OCI-LY7 (cell line): Measurements from ENCODE around the gene IL15. TPM values are rescaled to one million over a fixed set of nuclear protein-coding genes. Genes with fewer than 3 reads are reported as not detected.

Experiments
- BruUV-seq: library from RNA; stranded (reverse); fragments of 400-500 nt; replicated peaks from 2 replicates; lab custom pipeline; 2021; lab: Mats Ljungman, UMichigan
- CTCF ChIA-PET: fragments of 300-600 bp; sonication (Branson Sonifier 250); formaldehyde crosslinking; loops from one replicate; lab custom pipeline; 2022; ENCODE audit warnings: antibody characterized with exemption; ENCODE audit not compliant: unreplicated experiment; lab: Charles Lee
- POLR2A ChIA-PET: fragments of 300-600 bp; sonication (Branson Sonifier 250); formaldehyde crosslinking; loops from one replicate; lab custom pipeline; 2022; ENCODE audit warnings: antibody characterized with exemption; lab: Charles Lee
- DNase-seq: peaks from one replicate; pipeline ENCODE4 v3.0.0-alpha.2; 2015; ENCODE audit warnings: low spot score
- H2AFZ ChIP-seq: fragments of 200-600 bp; sonication (generic), shearing (Covaris generic); 2 replicates; pipeline ENCODE4 v1.6.1; 2014; ENCODE audit warnings: mild to moderate bottlenecking, antibody characterized with exemption, low read length, moderate library complexity
- H3K27ac ChIP-seq: fragments of 200-600 bp; sonication (generic); 2 replicates; pipeline ENCODE4 v1.5.1; 2014; ENCODE audit warnings: mixed run types, low read depth, mild to moderate bottlenecking, moderate library complexity, low read length, inconsistent platforms; ENCODE audit not compliant: poor library complexity, severe bottlenecking
- H3K36me3 ChIP-seq: fragments of 200-600 bp; sonication (generic); 2 replicates; pipeline ENCODE4 v1.6.1; 2014; ENCODE audit warnings: mild to moderate bottlenecking, antibody characterized with exemption, low read length, moderate library complexity, mixed read lengths; ENCODE audit not compliant: insufficient read depth
- H3K4me1 ChIP-seq: fragments of 200-600 bp; sonication (generic); 2 replicates; pipeline ENCODE4 v1.5.1; 2014; ENCODE audit warnings: mild to moderate bottlenecking, low read length; ENCODE audit not compliant: insufficient read depth, poor library complexity, severe bottlenecking
- H3K4me2 ChIP-seq: fragments of 200-600 bp; sonication (generic); 2 replicates; pipeline ENCODE4 v1.6.1; 2014; ENCODE audit warnings: mild to moderate bottlenecking, low read length
- H3K4me3 ChIP-seq: fragments of 200-600 bp; sonication (generic); 2 replicates; pipeline ENCODE4 v1.5.1; 2014; ENCODE audit warnings: mild to moderate bottlenecking, low read depth, low read length; ENCODE audit not compliant: poor library complexity, severe bottlenecking
- H3K79me2 ChIP-seq: fragments of 200-600 bp; sonication (generic); 2 replicates; pipeline ENCODE4 v1.6.1; 2016; ENCODE audit warnings: low read depth, mild to moderate bottlenecking, low read length, moderate library complexity, mixed read lengths; ENCODE audit not compliant: insufficient read depth
- H3K9me2 ChIP-seq: fragments of 200-600 bp; sonication (generic); 2 replicates; pipeline ENCODE4 v1.6.1; 2016; ENCODE audit warnings: mild to moderate bottlenecking, low read length, mixed read lengths; ENCODE audit not compliant: insufficient read depth
- H3K9me3 ChIP-seq: fragments of 200-600 bp; sonication (generic); 2 replicates; pipeline ENCODE4 v1.6.1; 2014; ENCODE audit warnings: mild to moderate bottlenecking, mixed run types, low read length, mixed read lengths
- H4K20me1 ChIP-seq: fragments of 200-600 bp; sonication (generic); 2 replicates; pipeline ENCODE4 v1.6.1; 2014; ENCODE audit warnings: mild to moderate bottlenecking, antibody characterized with exemption, low read length, moderate library complexity, mixed read lengths; ENCODE audit not compliant: insufficient read depth
- EZH2phosphoT487 ChIP-seq: fragments of 200-600 bp; sonication (generic); IDR thresholded peaks from 2 replicates; pipeline ENCODE4 v1.6.1; 2018; ENCODE audit warnings: low read depth, borderline replicate concordance, mild to moderate bottlenecking, mixed run types, antibody characterized with exemption, low read length, moderate library complexity, mixed read lengths
- intact Hi-C: fragments of 100-400 bp; cut with micrococcal nuclease; formaldehyde crosslinking; loops from one replicate; pipeline ENCODE4 v1.10.0; 2022; ENCODE audit not compliant: unreplicated experiment
- total RNA-seq, 2 experiments: library from RNA; depleted of rRNA in 1 of 2; stranded (reverse); fragments of >200 nt in 1 of 2; shearing (Covaris generic) in 1 of 2; gene quantifications; 2 replicates each; pipeline ENCODE4 v1.2.3, GENCODE V29; 2014 to 2022
- TF ChIP-seq, protein P1 (sequence below): fragments of 200-600 bp; sonication (generic); conservative IDR thresholded peaks from 2 replicates; pipeline ENCODE4 v1.5.1; 2014; ENCODE audit warnings: mild to moderate bottlenecking, antibody characterized with exemption, low read length, moderate library complexity, mixed read lengths

Gene IL15
- total RNA-seq, 2 experiments from 2014 or later, result not detected

DNA sequence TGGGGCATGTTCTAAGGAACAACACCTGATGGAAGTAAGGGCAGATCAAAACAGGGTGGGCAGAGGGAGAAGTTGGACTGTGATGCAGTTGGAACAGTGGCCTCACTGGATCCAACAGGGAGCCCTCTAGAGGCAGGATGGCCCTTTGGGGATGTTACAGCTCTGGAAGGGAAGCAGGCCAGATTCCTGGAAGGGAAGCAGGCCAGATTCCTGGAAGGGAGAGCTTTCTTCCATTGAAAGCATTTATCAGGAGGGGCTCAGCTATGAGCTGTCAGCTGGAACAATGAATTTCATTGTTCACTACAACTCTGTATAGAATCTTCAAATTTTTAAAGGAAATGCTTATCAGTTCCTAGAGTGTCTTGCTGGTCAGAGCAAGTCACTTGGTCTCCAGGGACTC is 17.7 kb downstream of the IL15 start:
- H3K36me3 ChIP-seq, result no peaks in the 10 kb centered on the region
- POLR2A ChIA-PET, result no interaction called here

DNA sequence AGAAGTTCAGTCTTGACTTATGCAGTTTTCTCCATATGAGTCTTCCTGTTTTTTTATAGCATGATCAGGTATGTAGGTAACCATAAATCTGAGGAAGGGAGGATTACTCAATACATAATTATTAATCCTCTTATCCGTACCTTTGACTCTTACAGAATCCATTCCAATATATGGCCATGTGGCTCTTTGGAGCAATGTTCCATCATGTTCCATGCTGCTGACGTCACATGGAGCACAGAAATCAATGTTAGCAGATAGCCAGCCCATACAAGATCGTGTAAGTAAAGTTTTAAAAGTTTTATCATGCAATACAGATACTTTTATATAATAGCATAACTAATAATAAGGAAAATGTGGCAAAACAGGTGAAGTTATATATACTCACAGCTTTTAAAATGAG is 19.6 kb downstream of the IL15 start:
- Histone ChIP-seq H4K20me1 (no peaks in the 10 kb centered on the region), H3K4me1 (no peaks in the 10 kb centered on the region), H3K9me3 (no peaks in the 10 kb centered on the region), H3K9me2 (no peaks in the 10 kb centered on the region), H3K27ac (no peak overlapping the region), H3K79me2 (no peaks in the 10 kb centered on the region), H3K4me2 (no peak overlapping the region), H3K36me3 (no peaks in the 10 kb centered on the region), H3K4me3 (no peak overlapping the region), H2AFZ (no peak overlapping the region)
- CTCF ChIA-PET, result no interaction called here
- intact Hi-C loops, result no loop called here
- TF ChIP-seq, protein P1, sequence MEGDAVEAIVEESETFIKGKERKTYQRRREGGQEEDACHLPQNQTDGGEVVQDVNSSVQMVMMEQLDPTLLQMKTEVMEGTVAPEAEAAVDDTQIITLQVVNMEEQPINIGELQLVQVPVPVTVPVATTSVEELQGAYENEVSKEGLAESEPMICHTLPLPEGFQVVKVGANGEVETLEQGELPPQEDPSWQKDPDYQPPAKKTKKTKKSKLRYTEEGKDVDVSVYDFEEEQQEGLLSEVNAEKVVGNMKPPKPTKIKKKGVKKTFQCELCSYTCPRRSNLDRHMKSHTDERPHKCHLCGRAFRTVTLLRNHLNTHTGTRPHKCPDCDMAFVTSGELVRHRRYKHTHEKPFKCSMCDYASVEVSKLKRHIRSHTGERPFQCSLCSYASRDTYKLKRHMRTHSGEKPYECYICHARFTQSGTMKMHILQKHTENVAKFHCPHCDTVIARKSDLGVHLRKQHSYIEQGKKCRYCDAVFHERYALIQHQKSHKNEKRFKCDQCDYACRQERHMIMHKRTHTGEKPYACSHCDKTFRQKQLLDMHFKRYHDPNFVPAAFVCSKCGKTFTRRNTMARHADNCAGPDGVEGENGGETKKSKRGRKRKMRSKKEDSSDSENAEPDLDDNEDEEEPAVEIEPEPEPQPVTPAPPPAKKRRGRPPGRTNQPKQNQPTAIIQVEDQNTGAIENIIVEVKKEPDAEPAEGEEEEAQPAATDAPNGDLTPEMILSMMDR, result no peak
- TF ChIP-seq EZH2phosphoT487, result no peak
- no peak for DNase-seq
- POLR2A ChIA-PET, result no interaction called here
- no TSS peak for BruUV-seq

More for the DNA sequence above, 17.7 kb downstream of the IL15 start:
- no peaks in the 10 kb centered on the region for H3K4me1 ChIP-seq
- TF ChIP-seq, protein P1, result 0 out of 2 replicates have a peak, but pooled peaks have one; percentile 25
- no peak for TF ChIP-seq EZH2phosphoT487
- no peaks in the 10 kb centered on the region for H3K9me2 ChIP-seq
- H3K4me3 ChIP-seq, result no peak overlapping the region
- intact Hi-C loops, result no loop called here
- BruUV-seq, result no TSS peak
- no peaks in the 10 kb centered on the region for H3K79me2 ChIP-seq
- H3K4me2 ChIP-seq, result no peak overlapping the region
- DNase-seq, result no peak
- no peaks in the 10 kb centered on the region for H4K20me1 ChIP-seq
- CTCF ChIA-PET, result no interaction called here
- H2AFZ ChIP-seq, result no peak overlapping the region
- H3K27ac ChIP-seq, result no peak overlapping the region
- H3K9me3 ChIP-seq, result no peaks in the 10 kb centered on the region

DNA sequence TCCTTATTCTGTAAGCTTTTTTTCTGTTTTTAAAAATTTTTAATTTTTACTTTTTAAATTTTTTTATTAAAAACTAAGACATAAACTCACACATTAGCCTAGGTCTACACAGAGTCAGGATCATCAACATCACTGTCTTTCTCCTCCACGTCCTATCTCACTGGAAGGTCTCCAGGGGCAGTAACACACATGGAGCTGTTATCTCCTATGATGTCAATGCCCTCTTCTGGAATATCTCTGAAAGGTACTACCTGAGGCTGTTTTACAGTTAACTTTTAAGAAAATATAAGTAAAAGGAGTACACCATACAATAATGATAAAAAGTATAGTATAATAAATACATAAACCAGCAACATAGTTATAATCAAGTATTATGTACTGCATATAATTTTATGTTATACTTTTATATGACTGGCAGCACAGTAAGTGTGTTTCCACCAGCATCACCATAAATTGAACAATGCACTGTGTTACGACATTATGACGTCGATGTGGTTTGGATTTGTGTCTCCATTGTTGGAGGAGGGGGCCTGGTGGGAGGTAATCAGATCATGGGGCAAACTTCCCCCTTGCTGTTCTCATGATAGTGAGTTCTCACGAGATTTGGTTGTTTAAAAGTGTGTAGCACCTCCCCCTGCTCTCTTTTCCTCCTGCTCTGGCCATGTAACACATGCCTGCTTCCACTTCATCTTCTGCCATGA is 21.3 kb downstream of the IL15 start:
- no TSS peak for BruUV-seq
- Histone ChIP-seq H3K36me3 (no peaks in the 10 kb centered on the region), H3K4me3 (no peak overlapping the region), H3K4me2 (no peak overlapping the region), H3K9me3 (no peaks in the 10 kb centered on the region), H4K20me1 (no peaks in the 10 kb centered on the region), H3K27ac (no peak overlapping the region), H3K79me2 (no peaks in the 10 kb centered on the region), H3K9me2 (no peaks in the 10 kb centered on the region), H3K4me1 (no peaks in the 10 kb centered on the region), H2AFZ (no peak overlapping the region)
- POLR2A ChIA-PET, result no interaction called here
- no peak for DNase-seq
- intact Hi-C loops, result no loop called here
- TF ChIP-seq, protein P1, result no peak
- no peak for TF ChIP-seq EZH2phosphoT487
- CTCF ChIA-PET, result no interaction called here
